H1 (cell line): Measurements from ENCODE around the gene SPIRE1. TPM values are rescaled to one million over a fixed set of nuclear protein-coding genes. Genes with fewer than 3 reads are reported as not detected.

Experiments used
- CEBPB ChIP-seq: IDR thresholded peaks from 2 replicates; pipeline ENCODE4 v1.6.1; 2012; ENCODE audit warnings: low read depth, low read length
- SUZ12 ChIP-seq: fragments of 200-600 bp; sonication (generic); IDR thresholded peaks from 2 replicates; pipeline ENCODE4 v1.6.1; 2012; ENCODE audit warnings: mild to moderate bottlenecking, inconsistent platforms, low read length, moderate library complexity, mixed read lengths
- TEAD4 ChIP-seq: IDR thresholded peaks from 2 replicates; pipeline ENCODE4 v1.6.1; 2012; ENCODE audit warnings: low read depth, low read length, inconsistent platforms, mixed read lengths
- polyA plus RNA-seq, 7 experiments: library from polyadenylated mRNA; depleted of rRNA in 3 of 7; stranded (reverse) in 5 of 7; unstranded in 2 of 7; fragments of >200 nt in 5 of 7; fragments of 200-250 nt in 2 of 7; gene quantifications; 1 replicate in 5 of 7; 2 replicates in 1 of 7; 4 replicates in 1 of 7; pipeline versions ENCODE4 v1.2.1 to v1.2.3, GENCODE V29; 2011 to 2013; ENCODE audit warnings: missing spikeins in 2 of 7, mixed read lengths in 2 of 7
- total RNA-seq: library from RNA; stranded (reverse); fragmentation: NEBNext Ultra II Directional; extraction: Animal tissue kit (Norgen Biotek cat#: 25700); gene quantifications from 2 replicates; pipeline ENCODE4 v1.2.1, GENCODE V29; 2021

SPIRE1 gene
- total and polyA plus RNA-seq, 2 of the 8 experiments (the other 6 are each of a cell fraction or from before 2014, with no cell fraction given) = 6.0 to 21.5 TPM

- no peak for TF ChIP-seq SUZ12
- TF ChIP-seq CEBPB = peak; percentile 47; the same call in 1 of the 2 replicates
- no peak for TF ChIP-seq TEAD4
Observed at GRCh38 chr18:12478269-12479047, 179.4 kb downstream of the SPIRE1 start (continued).
